Measurements from ENCODE around the gene CDK5. TPM values are rescaled to one million over a fixed set of nuclear protein-coding genes. Genes with fewer than 3 reads are reported as not detected.

CDK5 gene
- total and polyA plus RNA-seq, 10 of the 15 experiments (the other 5 are each of a cell fraction or from before 2014, with no cell fraction given): 1.5 to 33.4 (median 21.6) TPM

DNA sequence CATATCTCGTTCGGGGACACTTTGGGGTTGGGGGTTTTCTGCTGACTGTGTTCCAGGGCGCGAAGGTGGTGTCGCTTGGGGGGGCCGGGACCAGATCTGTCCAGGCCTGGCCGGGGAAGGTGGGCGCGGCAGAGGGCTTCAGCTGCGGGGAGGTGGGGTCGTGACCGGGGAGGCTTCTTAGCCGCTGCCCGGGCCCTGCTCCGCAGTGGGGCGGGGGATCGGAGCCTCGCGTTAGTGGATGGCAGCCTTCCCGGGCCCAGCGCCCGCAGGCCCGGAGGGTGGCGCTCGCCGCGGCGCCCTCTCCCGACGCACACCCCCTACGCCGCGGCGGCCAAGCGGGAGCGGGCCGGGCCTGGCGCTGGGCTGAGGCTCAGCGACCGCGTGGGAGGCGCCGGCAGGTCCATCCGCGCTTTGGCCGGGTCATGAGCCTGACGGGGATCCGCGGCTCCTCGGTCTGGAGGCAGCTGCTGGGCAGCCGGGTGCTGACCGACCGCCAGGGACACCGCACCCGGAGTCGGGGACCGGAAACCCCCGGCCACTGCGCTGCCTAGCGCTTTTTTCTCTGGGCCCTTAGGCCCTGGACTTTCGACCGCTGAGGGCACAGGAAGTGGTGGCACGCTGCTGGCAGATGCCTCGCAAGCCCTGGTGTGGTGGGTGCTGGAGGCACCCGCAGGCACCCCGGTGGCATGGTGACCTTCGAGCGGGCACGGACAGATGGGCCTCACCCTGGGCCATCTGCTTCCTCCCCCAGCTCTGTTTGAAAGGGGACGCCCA, 29.7 kb upstream of the CDK5 start (continued):
- TF ChIP-seq ZNF687 (IDR thresholded peaks at IDR 0.05): 0 out of 2 replicates have a peak, but pooled peaks have one; percentile 33
- TF ChIP-seq GATAD2B (conservative IDR thresholded peaks at IDR 0.05; ENCODE audit: low read depth): peak; percentile 94
- no peak for TF ChIP-seq KAT2A (conservative IDR thresholded peaks at IDR 0.05; ENCODE audit: control insufficient read depth, low read depth, low read length)
- TF ChIP-seq NR2C2 (IDR thresholded peaks at IDR 0.05; ENCODE audit: borderline replicate concordance, control insufficient read depth, insufficient read length, low read depth): no peak
- no peak for TF ChIP-seq RB1 (IDR thresholded peaks at IDR 0.05; ENCODE audit: borderline replicate concordance)
- TF ChIP-seq HCFC1 (IDR thresholded peaks at IDR 0.05; ENCODE audit: low read length): no peak
- TF ChIP-seq BMI1 (IDR thresholded peaks at IDR 0.05; ENCODE audit: borderline replicate concordance): no peak
- no peak for TF ChIP-seq MLLT1 (IDR thresholded peaks at IDR 0.05)
- no peak for TF ChIP-seq USF1 (IDR thresholded peaks at IDR 0.05; ENCODE audit: borderline replicate concordance, extremely low read length, insufficient read depth, low read depth, low read length)
- TF ChIP-seq SREBF1 (IDR thresholded peaks at IDR 0.05; ENCODE audit: low read length): no peak
